Smooth muscle cell (in vitro differentiated cells): ENCODE measurements around the gene HAUS7. TPM values are rescaled to one million over a fixed set of nuclear protein-coding genes. Genes with fewer than 3 reads are reported as not detected.

Source experiments
- DNase-seq: peaks from one replicate; lab custom pipeline; 2025; ENCODE audit not compliant: unreplicated experiment; lab: John Stamatoyannopoulos, UW
- H2AFZ ChIP-seq: fragments of 200-600 bp; sonication (generic); 2 replicates; pipeline ENCODE4 v1.6.0; 2016; ENCODE audit warnings: antibody characterized with exemption, low read depth, mild to moderate bottlenecking
- H3F3A ChIP-seq: fragments of 200-600 bp; sonication (generic); 2 replicates; pipeline ENCODE4 v1.6.0; 2017; ENCODE audit warnings: antibody characterized with exemption, low read depth
- H3K27ac ChIP-seq: fragments of 200-600 bp; sonication (generic); 2 replicates; pipeline ENCODE4 v1.5.1; 2016; ENCODE audit warnings: low read depth, mild to moderate bottlenecking
- H3K27me3 ChIP-seq: fragments of 200-600 bp; sonication (generic); 2 replicates; pipeline ENCODE4 v1.6.1; 2016; ENCODE audit warnings: low read depth, mild to moderate bottlenecking
- H3K36me3 ChIP-seq: fragments of 200-600 bp; sonication (generic); 2 replicates; pipeline ENCODE4 v1.5.1; 2016; ENCODE audit warnings: low read depth
- H3K4me1 ChIP-seq: fragments of 200-600 bp; sonication (generic); 2 replicates; pipeline ENCODE4 v1.5.1; 2016; ENCODE audit warnings: low read depth
- H3K4me2 ChIP-seq: fragments of 200-600 bp; sonication (generic); 2 replicates; pipeline ENCODE4 v1.6.0; 2016; ENCODE audit warnings: mild to moderate bottlenecking
- H3K4me3 ChIP-seq: fragments of 200-600 bp; sonication (generic); 2 replicates; pipeline ENCODE4 v1.5.1; 2016; ENCODE audit warnings: mild to moderate bottlenecking
- H3K79me2 ChIP-seq: fragments of 200-600 bp; sonication (generic); 2 replicates; pipeline ENCODE4 v1.6.0; 2016; ENCODE audit warnings: low read depth, mild to moderate bottlenecking
- H3K9ac ChIP-seq: fragments of 200-600 bp; sonication (generic); 2 replicates; pipeline ENCODE4 v1.6.0; 2016; ENCODE audit warnings: low read depth
- H3K9me3 ChIP-seq: fragments of 200-600 bp; sonication (generic); replicated peaks from 2 replicates; pipeline ENCODE4 v1.5.1; 2016; ENCODE audit warnings: low read depth
- H4K20me1 ChIP-seq: fragments of 200-600 bp; sonication (generic); 2 replicates; pipeline ENCODE4 v1.6.0; 2016; ENCODE audit warnings: low read depth
- WGBS: methylation state at CpG from one replicate; pipeline ENCODE4 v1.1.7; 2016; ENCODE audit warnings: low lambda C conversion rate; 5-methylcytosine and 5-hydroxymethylcytosine counted together
- polyA plus RNA-seq: library from polyadenylated mRNA; unstranded; fragments of >200 nt; fragmentation: Nextera tagmentation; extraction: Ambion mirVana; gene quantifications from 2 replicates; pipeline ENCODE4 v1.2.1, GENCODE V29; 2016
- total RNA-seq: library from RNA; depleted of rRNA; stranded (reverse); fragments of >200 nt; gene quantifications from 2 replicates; pipeline ENCODE4 v1.2.3, GENCODE V29; 2014
- TF ChIP-seq, protein P1 (sequence below): fragments of 200-600 bp; sonication (generic); IDR thresholded peaks from 2 replicates; pipeline ENCODE4 v1.5.1; 2017; ENCODE audit warnings: borderline replicate concordance, mild to moderate bottlenecking, antibody characterized with exemption; ENCODE audit not compliant: insufficient read depth, poor library complexity, severe bottlenecking

Gene HAUS7
- total and polyA plus RNA-seq, 2 experiments from 2014 or later, result 18.5 to 27.4 TPM

DNA sequence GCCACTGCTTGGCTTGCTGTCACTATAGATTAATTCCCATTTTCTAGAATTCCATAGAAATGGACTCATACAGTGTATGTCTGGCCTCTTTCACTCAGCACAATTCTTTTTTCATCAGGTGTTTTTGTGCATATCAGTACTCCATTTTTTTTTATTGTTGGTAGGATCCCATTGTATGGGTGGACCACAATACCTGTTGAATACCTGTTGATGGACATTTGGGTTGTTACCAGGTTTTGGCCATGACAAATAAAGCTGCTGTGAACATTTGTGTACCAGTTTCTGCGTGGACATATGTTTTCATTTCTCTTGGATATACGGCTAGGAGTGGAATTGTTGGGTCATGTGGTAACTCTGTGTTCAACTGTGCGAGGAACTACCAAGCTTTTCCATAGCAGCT lies 44.2 kb downstream of the HAUS7 start:
- no peaks in the 10 kb centered on the region for H3K79me2 ChIP-seq
- H3K4me2 ChIP-seq, result no peak overlapping the region
- H3F3A ChIP-seq, result no peaks in the 10 kb centered on the region
- H3K36me3 ChIP-seq, result no peaks in the 10 kb centered on the region
- H2AFZ ChIP-seq, result no peak overlapping the region
- no peaks in the 10 kb centered on the region for H3K9me3 ChIP-seq
- DNase-seq, result no peak
- no peaks in the 10 kb centered on the region for H3K27me3 ChIP-seq
- WGBS, result 71% methylated on average over 3 of the region's 3 CpGs
- H4K20me1 ChIP-seq, result no peaks in the 10 kb centered on the region
- H3K4me1 ChIP-seq, result no peaks in the 10 kb centered on the region
- no peak overlapping the region for H3K4me3 ChIP-seq
- TF ChIP-seq, protein P1, sequence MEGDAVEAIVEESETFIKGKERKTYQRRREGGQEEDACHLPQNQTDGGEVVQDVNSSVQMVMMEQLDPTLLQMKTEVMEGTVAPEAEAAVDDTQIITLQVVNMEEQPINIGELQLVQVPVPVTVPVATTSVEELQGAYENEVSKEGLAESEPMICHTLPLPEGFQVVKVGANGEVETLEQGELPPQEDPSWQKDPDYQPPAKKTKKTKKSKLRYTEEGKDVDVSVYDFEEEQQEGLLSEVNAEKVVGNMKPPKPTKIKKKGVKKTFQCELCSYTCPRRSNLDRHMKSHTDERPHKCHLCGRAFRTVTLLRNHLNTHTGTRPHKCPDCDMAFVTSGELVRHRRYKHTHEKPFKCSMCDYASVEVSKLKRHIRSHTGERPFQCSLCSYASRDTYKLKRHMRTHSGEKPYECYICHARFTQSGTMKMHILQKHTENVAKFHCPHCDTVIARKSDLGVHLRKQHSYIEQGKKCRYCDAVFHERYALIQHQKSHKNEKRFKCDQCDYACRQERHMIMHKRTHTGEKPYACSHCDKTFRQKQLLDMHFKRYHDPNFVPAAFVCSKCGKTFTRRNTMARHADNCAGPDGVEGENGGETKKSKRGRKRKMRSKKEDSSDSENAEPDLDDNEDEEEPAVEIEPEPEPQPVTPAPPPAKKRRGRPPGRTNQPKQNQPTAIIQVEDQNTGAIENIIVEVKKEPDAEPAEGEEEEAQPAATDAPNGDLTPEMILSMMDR, result no peak
- no peak overlapping the region for H3K27ac ChIP-seq
- H3K9ac ChIP-seq, result no peak overlapping the region

DNA sequence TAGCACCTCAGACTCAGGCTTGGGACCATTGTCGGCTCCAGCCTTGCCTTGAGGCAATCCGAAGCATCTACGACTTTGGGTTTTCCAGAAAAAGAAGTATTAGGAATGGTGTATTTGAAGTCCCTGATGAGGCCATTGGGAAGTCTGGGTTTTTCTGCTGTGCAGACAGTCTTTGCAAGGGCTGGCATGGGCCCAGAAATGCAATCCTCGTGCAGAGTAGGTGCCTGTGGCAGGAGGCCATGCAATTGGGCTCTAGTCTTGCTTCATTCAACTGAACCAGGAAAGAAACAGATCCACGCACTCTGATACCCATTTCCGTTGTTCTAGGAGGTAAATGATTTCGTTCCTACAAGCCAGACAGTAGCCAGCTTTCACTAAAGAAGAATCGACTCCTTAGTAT lies 46.7 kb downstream of the HAUS7 start:
- Histone ChIP-seq H3K36me3 (no peaks in the 10 kb centered on the region), H3K4me2 (no peak overlapping the region), H3K79me2 (no peaks in the 10 kb centered on the region), H3K4me3 (no peak overlapping the region), H3K4me1 (no peaks in the 10 kb centered on the region), H4K20me1 (no peaks in the 10 kb centered on the region), H2AFZ (no peak overlapping the region), H3K9ac (no peak overlapping the region), H3K9me3 (no peaks in the 10 kb centered on the region), H3K27ac (no peak overlapping the region), H3K27me3 (no peaks in the 10 kb centered on the region), H3F3A (no peaks in the 10 kb centered on the region)
- TF ChIP-seq, protein P1, result no peak
- 79% methylated on average over 8 of the region's 8 CpGs for WGBS
- no peak for DNase-seq

DNA sequence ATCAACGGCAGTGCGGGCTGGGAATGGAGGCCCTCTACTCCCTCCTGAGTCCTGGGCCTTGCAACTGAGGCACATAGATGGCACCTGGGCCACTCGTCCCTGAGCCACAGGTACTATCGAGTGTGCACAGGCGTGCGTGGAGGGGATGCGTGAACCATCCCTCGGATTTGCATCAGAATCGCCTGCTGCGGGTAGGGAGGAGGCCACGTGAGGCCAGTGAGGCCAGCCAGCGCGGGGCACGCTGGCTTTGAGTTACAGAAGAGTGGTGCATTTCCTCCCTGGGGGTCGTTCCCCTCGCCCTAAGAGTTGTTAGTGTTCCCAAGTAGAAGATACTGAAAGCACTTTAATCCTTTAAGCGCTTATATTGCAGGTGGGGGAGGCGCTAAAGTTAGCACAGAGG lies 48.5 kb downstream of the HAUS7 start:
- 86% methylated on average over 18 of the region's 18 CpGs for WGBS
- no peak overlapping the region for H3K27ac ChIP-seq
- DNase-seq, result no peak
- no peaks in the 10 kb centered on the region for H3F3A ChIP-seq
- no peak overlapping the region for H3K4me2 ChIP-seq
- H3K9ac ChIP-seq, result no peak overlapping the region
- no peaks in the 10 kb centered on the region for H3K9me3 ChIP-seq
- H2AFZ ChIP-seq, result no peak overlapping the region
- H4K20me1 ChIP-seq, result no peaks in the 10 kb centered on the region
- no peaks in the 10 kb centered on the region for H3K36me3 ChIP-seq
- TF ChIP-seq, protein P1, result no peak
- H3K4me3 ChIP-seq, result no peak overlapping the region
- H3K27me3 ChIP-seq, result no peaks in the 10 kb centered on the region
- no peaks in the 10 kb centered on the region for H3K4me1 ChIP-seq
- H3K79me2 ChIP-seq, result no peaks in the 10 kb centered on the region

DNA sequence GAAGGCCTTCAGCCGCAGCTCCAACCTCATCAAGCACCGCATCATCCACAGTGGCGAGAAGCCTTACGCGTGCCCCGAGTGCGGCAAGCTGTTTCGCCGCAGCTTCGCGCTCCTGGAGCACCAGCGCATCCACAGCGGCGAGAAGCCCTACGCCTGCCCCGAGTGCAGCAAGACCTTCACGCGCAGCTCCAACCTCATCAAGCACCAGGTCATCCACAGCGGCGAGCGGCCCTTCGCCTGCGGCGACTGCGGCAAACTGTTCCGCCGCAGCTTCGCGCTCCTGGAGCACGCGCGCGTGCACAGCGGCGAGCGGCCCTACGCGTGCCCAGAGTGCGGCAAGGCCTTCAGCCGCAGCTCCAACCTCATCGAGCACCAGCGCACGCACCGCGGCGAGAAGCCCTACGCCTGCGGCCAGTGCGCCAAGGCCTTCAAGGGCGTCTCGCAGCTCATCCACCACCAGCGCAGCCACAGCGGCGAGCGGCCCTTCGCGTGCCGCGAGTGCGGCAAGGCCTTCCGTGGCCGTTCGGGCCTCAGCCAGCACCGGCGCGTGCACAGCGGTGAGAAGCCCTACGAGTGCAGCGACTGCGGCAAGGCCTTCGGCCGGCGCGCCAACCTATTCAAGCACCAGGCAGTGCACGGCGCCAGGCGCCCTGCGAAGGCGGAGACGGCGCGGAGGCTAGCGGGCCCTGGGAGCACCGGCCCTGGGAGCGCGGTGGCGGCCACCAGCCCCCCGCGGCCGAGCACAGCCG lies 49.4 kb downstream of the HAUS7 start:
- no peak overlapping the region for H3K4me3 ChIP-seq
- TF ChIP-seq, protein P1, result no peak
- WGBS, result over 99% methylated on average over 79 of the region's 91 CpGs

More for the DNA sequence above, 49.4 kb downstream of the HAUS7 start:
- no peak overlapping the region for H3K9ac ChIP-seq
- no peak overlapping the region for H3K4me2 ChIP-seq
- no peaks in the 10 kb centered on the region for H3K27me3 ChIP-seq
- H3F3A ChIP-seq, result no peaks in the 10 kb centered on the region
- H3K36me3 ChIP-seq, result no peaks in the 10 kb centered on the region
- H2AFZ ChIP-seq, result no peak overlapping the region
- no peaks in the 10 kb centered on the region for H3K79me2 ChIP-seq
- no peak overlapping the region for H3K27ac ChIP-seq
- DNase-seq, result no peak
- H3K9me3 ChIP-seq, result no peaks in the 10 kb centered on the region
- H4K20me1 ChIP-seq, result no peaks in the 10 kb centered on the region
- H3K4me1 ChIP-seq, result no peaks in the 10 kb centered on the region
